Natural killer cell treated with Interleukin-12 subunit alpha and Interleukin-12 subunit beta and Interleukin-15 and Interleukin-18, amount 100 ng/mL, for 72 hours (primary cell): ENCODE results near the gene KCNJ3. TPM values are rescaled to one million over a fixed set of nuclear protein-coding genes. Genes with fewer than 3 reads are reported as not detected.

Source experiments
- ATAC-seq, 2 donors: fragments of 150-1000 bp; cut with Tn5 transposase in 1 of 2; sonication (Bioruptor Pico), chemical (Tn5 transposase) in 1 of 2; 2 replicates each; pipeline ENCODE4 v1.10.0; 2021
- DNase-seq: peaks from one replicate; pipeline ENCODE4 v3.0.0; 2022; ENCODE audit warnings: low spot score
- H3K27ac Mint-ChIP-seq, 2 donors: 1 replicate in 1 of 2; 2 replicates in 1 of 2; pipeline ENCODE4 v1.8.0; 2022; ENCODE audit warnings: mixed read lengths in 2 of 2, mild to moderate bottlenecking in 1 of 2, moderate library complexity in 1 of 2
- H3K27me3 Mint-ChIP-seq, 2 donors: 1 replicate in 1 of 2; 2 replicates in 1 of 2; pipeline ENCODE4 v1.8.0; 2022; ENCODE audit warnings: mixed read lengths in 2 of 2
- H3K36me3 Mint-ChIP-seq: one replicate; pipeline ENCODE4 v1.8.0; 2022; ENCODE audit warnings: mixed read lengths
- H3K4me1 Mint-ChIP-seq, 2 donors: 1 replicate in 1 of 2; 2 replicates in 1 of 2; pipeline ENCODE4 v1.8.0; 2022; ENCODE audit warnings: low read depth in 2 of 2, mixed read lengths in 2 of 2, mild to moderate bottlenecking in 1 of 2
- H3K4me3 Mint-ChIP-seq: one replicate; pipeline ENCODE4 v1.8.0; 2022; ENCODE audit warnings: mixed read lengths
- H3K9me3 Mint-ChIP-seq: 2 replicates; pipeline ENCODE4 v1.8.0; 2022; ENCODE audit warnings: mixed read lengths
- total RNA-seq, 2 donors: library from RNA; stranded (reverse); gene quantifications; one replicate each; pipeline ENCODE4 v1.2.3, GENCODE V29; 2022

The KCNJ3 gene
- total RNA-seq, 2 donors from 2014 or later, result not detected

- ATAC-seq (no peak), DNase-seq (no peak)
- H3K36me3 Mint-ChIP-seq, result peaks cover 8% of the 10 kb centered on the region
- H3K27ac Mint-ChIP-seq, result no peak overlapping the region
- H3K9me3 Mint-ChIP-seq, result peaks cover 11% of the 10 kb centered on the region
- no peak overlapping the region for H3K4me3 Mint-ChIP-seq
- no peaks in the 10 kb centered on the region for H3K27me3 Mint-ChIP-seq
- no peaks in the 10 kb centered on the region for H3K4me1 Mint-ChIP-seq
Measured at GRCh38 chr2:154720651-154721050, 22.2 kb downstream of the KCNJ3 start.

GRCh38 chr2:154724194-154724797, 25.8 kb downstream of the KCNJ3 start:
- Mint-ChIP-seq H3K36me3 (peaks cover 8% of the 10 kb centered on the region), H3K4me1 (no peaks in the 10 kb centered on the region), H3K4me3 (no peak overlapping the region), H3K9me3 (peaks cover 14% of the 10 kb centered on the region), H3K27me3 (no peaks in the 10 kb centered on the region), H3K27ac (no peak overlapping the region)
- ATAC-seq (no peak), DNase-seq (no peak)

- peaks cover 13% of the 10 kb centered on the region for H3K9me3 Mint-ChIP-seq
- H3K27ac Mint-ChIP-seq, result no peak overlapping the region
- H3K36me3 Mint-ChIP-seq, result no peaks in the 10 kb centered on the region
- H3K27me3 Mint-ChIP-seq, result no peaks in the 10 kb centered on the region
- DNase-seq, result no peak
- no peaks in the 10 kb centered on the region for H3K4me1 Mint-ChIP-seq
- ATAC-seq, result no peak
- no peak overlapping the region for H3K4me3 Mint-ChIP-seq
Measured at GRCh38 chr2:154740361-154740760, 41.9 kb downstream of the KCNJ3 start.

DNA sequence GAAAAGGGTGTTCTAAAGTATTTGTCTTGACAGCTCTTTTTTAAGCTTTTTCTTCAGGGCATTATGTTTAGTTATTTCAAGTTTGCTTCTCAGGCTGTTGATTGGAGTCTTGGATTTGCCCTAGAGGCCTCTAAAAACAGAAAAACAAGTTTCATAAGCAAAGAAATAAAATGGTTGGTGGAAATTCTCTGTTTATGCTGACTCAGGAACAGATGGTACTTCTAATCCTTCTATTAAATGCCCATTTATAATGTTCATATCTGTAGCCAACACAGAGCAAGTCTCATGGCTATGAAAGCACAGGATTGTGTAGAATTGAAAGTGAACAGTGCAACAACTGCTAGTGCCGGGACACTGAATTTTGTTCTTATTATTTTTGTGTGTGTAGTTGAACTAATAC, 60.4 kb downstream of the KCNJ3 start:
- DNase-seq, result no peak

GRCh38 chr2:154762638-154763037, 64.1 kb downstream of the KCNJ3 start:
- no peak for ATAC-seq
- DNase-seq, result no peak
- peaks cover 7% of the 10 kb centered on the region for H3K9me3 Mint-ChIP-seq
- H3K27ac Mint-ChIP-seq, result no peak overlapping the region
- H3K4me3 Mint-ChIP-seq, result no peak overlapping the region
- H3K4me1 Mint-ChIP-seq, result no peaks in the 10 kb centered on the region
- H3K27me3 Mint-ChIP-seq, result no peaks in the 10 kb centered on the region
- H3K36me3 Mint-ChIP-seq, result no peaks in the 10 kb centered on the region

More for the DNA sequence above, 60.4 kb downstream of the KCNJ3 start:
- Mint-ChIP-seq H3K27me3 (no peaks in the 10 kb centered on the region), H3K27ac (no peak overlapping the region), H3K36me3 (no peaks in the 10 kb centered on the region), H3K4me3 (no peak overlapping the region), H3K9me3 (peaks cover 2% of the 10 kb centered on the region), H3K4me1 (no peaks in the 10 kb centered on the region)
- no peak for ATAC-seq

DNA sequence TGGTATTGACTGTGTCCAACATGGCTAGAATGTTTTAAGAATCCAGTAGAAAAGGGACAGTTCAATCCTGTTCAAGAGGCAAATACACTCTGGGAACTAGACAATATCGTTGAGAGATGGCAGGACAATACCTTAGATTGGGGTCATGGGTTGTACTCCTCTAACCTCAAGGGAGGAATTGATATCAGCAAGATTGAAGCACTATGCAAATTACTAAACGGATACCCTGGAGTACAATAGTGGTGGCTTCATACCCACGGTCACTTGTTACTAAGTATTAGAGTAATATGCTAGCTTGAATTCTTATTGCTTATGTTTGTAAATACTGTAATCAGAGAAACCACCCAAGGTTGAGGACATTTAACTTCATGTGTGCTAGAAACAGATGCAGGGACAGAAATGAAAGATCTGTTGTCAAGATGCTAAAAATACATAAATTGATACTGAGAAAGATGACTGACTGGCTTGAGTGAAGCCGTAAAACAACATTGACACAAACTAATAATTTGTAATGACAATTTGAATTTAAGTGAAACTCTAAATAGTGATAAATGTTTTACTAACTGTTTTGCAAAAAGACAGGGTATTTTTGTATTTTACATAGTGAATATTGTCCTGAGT, 73.3 kb downstream of the KCNJ3 start:
- no peaks in the 10 kb centered on the region for H3K4me1 Mint-ChIP-seq
- DNase-seq (no peak), ATAC-seq (no peak)
- peaks cover 11% of the 10 kb centered on the region for H3K9me3 Mint-ChIP-seq
- no peak overlapping the region for H3K27ac Mint-ChIP-seq
- no peaks in the 10 kb centered on the region for H3K27me3 Mint-ChIP-seq
- H3K4me3 Mint-ChIP-seq, result no peak overlapping the region
- peaks cover 4% of the 10 kb centered on the region for H3K36me3 Mint-ChIP-seq

DNA sequence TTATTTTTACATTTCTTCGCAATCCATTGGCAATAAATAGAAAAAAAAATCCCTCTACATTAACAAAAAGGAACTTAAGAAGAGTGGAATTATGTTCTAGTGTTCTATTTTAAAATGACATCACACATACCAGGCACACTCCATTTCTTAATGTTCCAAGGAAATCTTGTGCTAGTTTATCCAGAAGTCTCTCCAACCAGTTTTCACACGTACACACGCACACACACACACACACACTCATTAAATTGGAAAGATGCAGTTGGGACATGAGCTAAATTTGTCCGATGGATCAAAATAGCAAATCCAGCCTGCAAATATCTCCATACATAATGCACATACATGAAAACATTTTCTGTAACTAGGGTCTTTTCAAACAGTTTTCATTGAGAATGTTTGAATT, 78.3 kb downstream of the KCNJ3 start:
- peaks cover 17% of the 10 kb centered on the region for H3K9me3 Mint-ChIP-seq
- ATAC-seq (no peak), DNase-seq (no peak)
- H3K36me3 Mint-ChIP-seq, result no peaks in the 10 kb centered on the region
- H3K27ac Mint-ChIP-seq, result no peak overlapping the region
- no peaks in the 10 kb centered on the region for H3K27me3 Mint-ChIP-seq
- H3K4me3 Mint-ChIP-seq, result no peak overlapping the region
- H3K4me1 Mint-ChIP-seq, result no peaks in the 10 kb centered on the region

GRCh38 chr2:154794406-154794805, 95.9 kb downstream of the KCNJ3 start:
- H3K27me3 Mint-ChIP-seq, result no peaks in the 10 kb centered on the region
- no peak for DNase-seq
- no peaks in the 10 kb centered on the region for H3K36me3 Mint-ChIP-seq
- no peak overlapping the region for H3K27ac Mint-ChIP-seq
- H3K9me3 Mint-ChIP-seq, result peaks cover 14% of the 10 kb centered on the region
- H3K4me3 Mint-ChIP-seq, result no peak overlapping the region
- H3K4me1 Mint-ChIP-seq, result no peaks in the 10 kb centered on the region
- ATAC-seq, result no peak

DNA sequence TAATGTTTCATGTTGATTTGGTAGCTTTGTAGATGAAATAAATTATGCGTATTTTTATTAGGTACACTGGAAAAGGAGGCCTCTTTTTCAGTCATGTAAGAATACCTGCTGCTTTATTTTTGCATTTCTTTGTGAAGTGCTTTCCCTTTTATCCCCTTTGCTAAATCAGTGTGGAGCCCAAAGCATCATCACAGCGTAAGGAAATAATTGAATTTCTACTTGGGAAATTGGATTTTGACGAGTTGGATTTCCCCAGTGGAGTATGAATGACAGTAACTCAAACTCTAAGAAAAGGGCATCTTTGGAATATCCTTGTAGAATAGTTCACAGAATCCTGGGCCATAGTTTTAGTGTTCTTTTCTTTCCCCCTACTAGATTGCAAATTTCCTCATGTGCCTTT, 97.2 kb downstream of the KCNJ3 start:
- H3K4me1 Mint-ChIP-seq, result no peaks in the 10 kb centered on the region
- no peak for ATAC-seq
- DNase-seq, result no peak
- no peak overlapping the region for H3K27ac Mint-ChIP-seq
- no peak overlapping the region for H3K4me3 Mint-ChIP-seq
- peaks cover 13% of the 10 kb centered on the region for H3K9me3 Mint-ChIP-seq
- no peaks in the 10 kb centered on the region for H3K27me3 Mint-ChIP-seq
- no peaks in the 10 kb centered on the region for H3K36me3 Mint-ChIP-seq

- no peaks in the 10 kb centered on the region for H3K36me3 Mint-ChIP-seq
- H3K9me3 Mint-ChIP-seq, result peaks cover 16% of the 10 kb centered on the region
- H3K27ac Mint-ChIP-seq, result no peak overlapping the region
- DNase-seq, result no peak
- ATAC-seq, result no peak
- H3K4me3 Mint-ChIP-seq, result no peak overlapping the region
- no peaks in the 10 kb centered on the region for H3K27me3 Mint-ChIP-seq
- H3K4me1 Mint-ChIP-seq, result no peaks in the 10 kb centered on the region
Measured at GRCh38 chr2:154804451-154804850, 106.0 kb downstream of the KCNJ3 start.

GRCh38 chr2:154813636-154814035, 115.1 kb downstream of the KCNJ3 start:
- no peak overlapping the region for H3K27ac Mint-ChIP-seq
- ATAC-seq (no peak), DNase-seq (no peak)
- peaks cover 6% of the 10 kb centered on the region for H3K9me3 Mint-ChIP-seq
- no peaks in the 10 kb centered on the region for H3K27me3 Mint-ChIP-seq
- H3K36me3 Mint-ChIP-seq, result no peaks in the 10 kb centered on the region
- H3K4me3 Mint-ChIP-seq, result no peak overlapping the region
- no peaks in the 10 kb centered on the region for H3K4me1 Mint-ChIP-seq

DNA sequence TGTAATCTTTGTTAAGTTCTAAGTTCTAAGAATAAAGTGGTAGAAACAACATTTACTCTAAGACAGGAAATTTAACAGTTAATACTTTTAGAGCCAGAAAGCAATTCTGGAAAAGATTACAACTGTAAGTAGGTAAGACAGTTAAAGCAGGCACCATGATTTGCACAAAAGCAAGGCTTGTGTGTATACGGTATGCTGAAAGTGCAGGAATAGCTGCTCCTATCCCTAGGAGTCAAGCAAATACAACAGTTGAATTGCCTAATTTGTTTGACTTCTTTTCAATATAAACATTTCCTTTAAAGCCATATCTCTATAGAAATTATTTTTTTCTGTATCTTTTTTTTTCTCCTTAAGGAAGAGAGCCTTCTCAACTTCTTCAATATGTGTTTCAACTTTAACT, 116.4 kb downstream of the KCNJ3 start:
- peaks cover 7% of the 10 kb centered on the region for H3K9me3 Mint-ChIP-seq
- H3K4me1 Mint-ChIP-seq, result no peaks in the 10 kb centered on the region
- ATAC-seq (no peak), DNase-seq (no peak)
- no peaks in the 10 kb centered on the region for H3K27me3 Mint-ChIP-seq
- H3K4me3 Mint-ChIP-seq, result no peak overlapping the region
- H3K36me3 Mint-ChIP-seq, result no peaks in the 10 kb centered on the region
- H3K27ac Mint-ChIP-seq, result no peak overlapping the region

- H3K4me3 Mint-ChIP-seq, result no peak overlapping the region
- no peaks in the 10 kb centered on the region for H3K4me1 Mint-ChIP-seq
- ATAC-seq (no peak), DNase-seq (no peak)
- H3K36me3 Mint-ChIP-seq, result no peaks in the 10 kb centered on the region
- H3K9me3 Mint-ChIP-seq, result peaks cover 13% of the 10 kb centered on the region
- H3K27me3 Mint-ChIP-seq, result no peaks in the 10 kb centered on the region
- H3K27ac Mint-ChIP-seq, result no peak overlapping the region
Measured at GRCh38 chr2:154825358-154825757, 126.9 kb downstream of the KCNJ3 start.

GRCh38 chr2:154826827-154827226, 128.3 kb downstream of the KCNJ3 start:
- ATAC-seq (no peak), DNase-seq (no peak)
- Mint-ChIP-seq H3K9me3 (peaks cover 11% of the 10 kb centered on the region), H3K4me3 (no peak overlapping the region), H3K27ac (no peak overlapping the region), H3K4me1 (no peaks in the 10 kb centered on the region), H3K27me3 (no peaks in the 10 kb centered on the region), H3K36me3 (no peaks in the 10 kb centered on the region)

DNA sequence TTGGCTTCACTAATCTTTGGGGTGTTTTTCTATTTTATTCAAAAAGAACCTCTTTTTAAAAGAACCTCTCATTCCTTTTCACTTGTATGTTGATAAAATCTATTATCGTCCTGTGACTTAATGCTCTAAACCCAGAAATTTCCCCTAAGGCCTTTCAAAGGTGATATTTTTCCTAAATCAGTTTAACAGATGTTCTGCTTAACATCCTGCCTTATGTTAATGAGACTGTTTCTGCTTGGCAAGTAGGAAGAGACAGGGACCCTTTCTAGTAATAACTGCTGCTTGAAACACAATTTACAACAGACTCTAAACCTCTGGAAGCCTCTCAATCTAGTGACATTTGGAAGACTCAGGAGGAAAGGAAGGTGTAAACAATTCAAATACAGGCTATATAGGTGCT, 128.8 kb downstream of the KCNJ3 start:
- Mint-ChIP-seq H3K36me3 (no peaks in the 10 kb centered on the region), H3K4me3 (no peak overlapping the region), H3K4me1 (no peaks in the 10 kb centered on the region), H3K9me3 (peaks cover 11% of the 10 kb centered on the region), H3K27me3 (no peaks in the 10 kb centered on the region), H3K27ac (no peak overlapping the region)
- ATAC-seq (no peak), DNase-seq (no peak)
